HCT116 (cell line): ENCODE measurements around the gene PCP2. TPM values are rescaled to one million over a fixed set of nuclear protein-coding genes. Genes with fewer than 3 reads are reported as not detected.

Experiments used
- ATAC-seq: fragments of 200-7000 bp; cut with Tn5 transposase; 2 replicates; pipeline ENCODE4 v1.9.1; 2020; ENCODE audit warnings: mild to moderate bottlenecking, moderate library complexity
- BruUV-seq: library from RNA; stranded (reverse); fragments of 400-500 nt; replicated peaks from 2 replicates; lab custom pipeline; 2021; lab: Mats Ljungman, UMichigan
- CTCF ChIA-PET: fragments of 300-600 bp; sonication (Branson Sonifier 250); formaldehyde crosslinking; loops from one replicate; lab custom pipeline; 2021; ENCODE audit warnings: antibody characterized with exemption; lab: Charles Lee
- POLR2A ChIA-PET: fragments of 300-600, 350-600 bp; sonication (Branson Sonifier 250); formaldehyde crosslinking; loops from one replicate; lab custom pipeline; 2021; ENCODE audit warnings: antibody characterized with exemption; lab: Charles Lee
- RAD21 ChIA-PET, 2 experiments: fragments of 300-600 bp; sonication (Branson Sonifier 250); formaldehyde crosslinking; loops; one replicate each; lab custom pipeline; 2023; ENCODE audit warnings: low total read pairs in 2 of 2; ENCODE audit not compliant: uncharacterized antibody in 2 of 2, unreplicated experiment in 2 of 2, low non-redundant PET in 1 of 2; lab: Charles Lee
- DNase-seq: peaks from one replicate; pipeline ENCODE4 v3.0.0-alpha.2; 2010; ENCODE audit warnings: low read depth, low spot score
- H2AFZ ChIP-seq: fragments of 200-600 bp; shearing (Covaris generic), sonication (generic); 2 replicates; pipeline ENCODE4 v1.6.1; 2017; ENCODE audit warnings: low read depth, mixed run types, mixed read lengths, antibody characterized with exemption, low read length; ENCODE audit not compliant: poor library complexity, severe bottlenecking
- H3K27ac ChIP-seq: 2 replicates; pipeline ENCODE4 v1.5.1; 2012; ENCODE audit warnings: low read depth, low read length
- H3K27me3 ChIP-seq: fragments of 200-600 bp; sonication (generic); 2 replicates; pipeline ENCODE4 v1.6.1; 2016; ENCODE audit warnings: mixed run types, low read length, mixed read lengths; ENCODE audit not compliant: insufficient read depth
- H3K36me3 ChIP-seq, 2 experiments: fragments of 200-500 bp in 1 of 2; fragments of 200-600 bp in 1 of 2; sonication (Bioruptor generic) in 1 of 2; sonication (generic) in 1 of 2; 2 replicates each; pipeline versions ENCODE4 v1.5.1 to v1.6.1; 2014 to 2016; ENCODE audit warnings: low read length in 2 of 2, inconsistent platforms in 1 of 2, mixed read lengths in 1 of 2, mixed run types in 1 of 2; ENCODE audit not compliant: insufficient read depth in 2 of 2, control insufficient read depth in 1 of 2
- H3K4me1 ChIP-seq, 2 experiments: fragments of 200-600 bp in 1 of 2; sonication (generic) in 1 of 2; 2 replicates each; pipeline versions ENCODE4 v1.5.1 to v1.6.1; 2012 to 2017; ENCODE audit warnings: low read length in 2 of 2, inconsistent platforms in 1 of 2, mild to moderate bottlenecking in 1 of 2, mixed read lengths in 1 of 2, mixed run types in 1 of 2, moderate library complexity in 1 of 2; ENCODE audit not compliant: insufficient read depth in 2 of 2, control insufficient read depth in 1 of 2
- H3K4me2 ChIP-seq: fragments of 200-600 bp; sonication (generic); 2 replicates; pipeline ENCODE4 v1.6.1; 2017; ENCODE audit warnings: mixed run types, low read length, mixed read lengths
- H3K4me3 ChIP-seq, 2 experiments: fragments of 200-600 bp in 1 of 2; sonication (generic) in 1 of 2; replicated peaks in 1 of 2; 2 replicates each; pipeline ENCODE4 v1.5.1; 2011 to 2016; ENCODE audit warnings: low read length in 2 of 2, control low read depth in 1 of 2, low read depth in 1 of 2, mild to moderate bottlenecking in 1 of 2, mixed read lengths in 1 of 2, mixed run types in 1 of 2
- H3K79me2 ChIP-seq: fragments of 200-600 bp; sonication (generic); 2 replicates; pipeline ENCODE4 v1.6.1; 2017; ENCODE audit warnings: mild to moderate bottlenecking, mixed run types, low read length, moderate library complexity, mixed read lengths; ENCODE audit not compliant: insufficient read depth
- H3K9ac ChIP-seq: fragments of 200-600 bp; sonication (generic); 2 replicates; pipeline ENCODE4 v1.6.1; 2016; ENCODE audit warnings: low read length, mixed read lengths
- H3K9me2 ChIP-seq: fragments of 200-600 bp; sonication (generic), shearing (Covaris generic); 2 replicates; pipeline ENCODE4 v1.6.1; 2017; ENCODE audit warnings: mixed run types, mild to moderate bottlenecking, moderate library complexity; ENCODE audit not compliant: insufficient read depth
- H3K9me3 ChIP-seq, 2 experiments: fragments of 200-500 bp in 1 of 2; fragments of 200-600 bp in 1 of 2; sonication (Bioruptor generic) in 1 of 2; sonication (generic) in 1 of 2; 2 replicates each; pipeline ENCODE4 v1.6.1; 2014 to 2017; ENCODE audit warnings: low read length in 2 of 2, mixed read lengths in 2 of 2, inconsistent platforms in 1 of 2, low read depth in 1 of 2, mild to moderate bottlenecking in 1 of 2, mixed run types in 1 of 2, moderate library complexity in 1 of 2; ENCODE audit not compliant: control insufficient read depth in 1 of 2, insufficient read depth in 1 of 2
- H4K20me1 ChIP-seq: fragments of 200-600 bp; sonication (generic), shearing (Covaris generic); 2 replicates; pipeline ENCODE4 v1.6.1; 2017; ENCODE audit warnings: mixed run types, mild to moderate bottlenecking, moderate library complexity; ENCODE audit not compliant: insufficient read depth
- CEBPB ChIP-seq: IDR thresholded peaks from 2 replicates; pipeline ENCODE4 v1.6.1; 2012; ENCODE audit warnings: low read depth
- CTCF ChIP-seq, 3 experiments: fragments of 200-600 bp in 1 of 3; sonication (generic) in 1 of 3; IDR thresholded peaks in 2 of 3; conservative IDR thresholded peaks in 1 of 3; 2 replicates each; pipeline ENCODE4 v1.5.1; 2012 to 2017; ENCODE audit warnings: low read depth in 2 of 3, low read length in 2 of 3, antibody characterized with exemption in 1 of 3, borderline replicate concordance in 1 of 3, control low read depth in 1 of 3, mild to moderate bottlenecking in 1 of 3, mixed read lengths in 1 of 3, mixed run types in 1 of 3, moderate library complexity in 1 of 3; ENCODE audit not compliant: insufficient read depth in 1 of 3
- EGR1 ChIP-seq: IDR thresholded peaks from 2 replicates; pipeline ENCODE4 v1.6.1; 2012; ENCODE audit warnings: low read depth
- ELF1 ChIP-seq: IDR thresholded peaks from 2 replicates; pipeline ENCODE4 v1.6.1; 2012; ENCODE audit warnings: low read depth, borderline replicate concordance
- JUND ChIP-seq: IDR thresholded peaks from 2 replicates; pipeline ENCODE4 v1.6.1; 2012
- MAX ChIP-seq: IDR thresholded peaks from 2 replicates; pipeline ENCODE4 v1.6.1; 2012
- POLR2A ChIP-seq: IDR thresholded peaks from 2 replicates; pipeline ENCODE4 v1.7.0; 2011; ENCODE audit warnings: borderline replicate concordance; ENCODE audit not compliant: insufficient read depth, insufficient read length; ENCODE audit errors: extremely low read depth
- RAD21 ChIP-seq: IDR thresholded peaks from 2 replicates; pipeline ENCODE4 v1.6.1; 2012; ENCODE audit warnings: low read depth, mild to moderate bottlenecking
- SIN3A ChIP-seq: IDR thresholded peaks from 2 replicates; pipeline ENCODE4 v1.6.1; 2012; ENCODE audit warnings: low read depth
- TCF7L2 ChIP-seq: IDR thresholded peaks from 2 replicates; pipeline ENCODE4 v1.7.0; 2011; ENCODE audit warnings: borderline replicate concordance, inconsistent platforms; ENCODE audit not compliant: insufficient read depth, insufficient read length; ENCODE audit errors: extremely low read depth
- YY1 ChIP-seq: IDR thresholded peaks from 2 replicates; pipeline ENCODE4 v1.6.1; 2011; ENCODE audit warnings: low read length, low read depth, moderate library complexity, mild to moderate bottlenecking; ENCODE audit not compliant: insufficient replicate concordance; ENCODE audit errors: extremely low read depth
- ZFX ChIP-seq: fragments of 450-650 bp; IDR thresholded peaks from 2 replicates; pipeline ENCODE4 v1.6.1; 2017
- ZNF274 ChIP-seq: fragments of 200-500 bp; sonication (Bioruptor generic); IDR thresholded peaks from 2 replicates; pipeline ENCODE4 v1.6.1; 2014; ENCODE audit warnings: mild to moderate bottlenecking, low read depth, low read length, inconsistent platforms
- intact Hi-C: fragments of 100-400 bp; cut with micrococcal nuclease; formaldehyde crosslinking; loops from 2 replicates; pipeline ENCODE4 v1.10.0; 2022
- total RNA-seq: library from RNA; stranded (reverse); gene quantifications from one replicate; pipeline ENCODE4 v1.2.1, GENCODE V29; 2021; ENCODE audit not compliant: unreplicated experiment

PCP2 gene
- total RNA-seq, 1 experiment from 2014 or later, result 0.32 TPM

- TF ChIP-seq CTCF (IDR thresholded peaks at IDR 0.05 in 2 of 3, conservative IDR thresholded peaks at IDR 0.05 in 1 of 3; ENCODE audit: borderline replicate concordance in 1 of 3, insufficient read depth in 1 of 3, low read depth in 2 of 3, low read length in 2 of 3), result no peak
- TF ChIP-seq POLR2A, result no peak
- no peak for TF ChIP-seq YY1
- TF ChIP-seq EGR1, result no peak
- no peak for TF ChIP-seq ZFX
- no peak for TF ChIP-seq TCF7L2
- no peak for TF ChIP-seq ELF1
- TF ChIP-seq SIN3A, result no peak
- TF ChIP-seq CEBPB, result no peak
Observed at GRCh38 chr19:7672522-7672921, 39.0 kb upstream of the PCP2 start (continued).

- Histone ChIP-seq H3K9ac (no peak overlapping the region), H3K27me3 (no peaks in the 10 kb centered on the region), H3K9me3 (peaks cover 0 to 3% of the 10 kb centered on the region in 2 experiments; a peak in 1 of 4 replicates), H3K27ac (no peak overlapping the region), H2AFZ (no peak overlapping the region), H4K20me1 (no peaks in the 10 kb centered on the region), H3K4me3 (no peak overlapping the region), H3K4me1 (peaks cover 3 to 10% of the 10 kb centered on the region in 2 experiments; a peak in 3 of 4 replicates), H3K36me3 (no peaks in the 10 kb centered on the region)
- intact Hi-C loops, result no loop called here
- no peak for DNase-seq
- ATAC-seq, result no peak
- POLR2A ChIA-PET, result no interaction called here
- no TSS peak for BruUV-seq
- CTCF ChIA-PET, result interaction anchor here (1.0 kb wide), 1 partner anchor 10 kb away, joined by 4 read pairs; the partner anchor contains the start of gene TRAPPC5
- TF ChIP-seq ZNF274 (no peak), RAD21 (no peak), MAX (no peak), JUND (no peak)
- TF ChIP-seq, all 23 proteins: peak for 0
- Histone ChIP-seq H3K79me2 (no peaks in the 10 kb centered on the region), H3K4me2 (no peak overlapping the region), H3K9me2 (no peaks in the 10 kb centered on the region)
- RAD21 ChIA-PET, result no interaction called here
Observed at GRCh38 chr19:7670790-7671189, 37.3 kb upstream of the PCP2 start.
